Activated T-cell treated with anti-CD3 and anti-CD28 coated beads for 1 hour (primary cell): Measurements from ENCODE around the gene WRNIP1.
"Not testable (repeated sequence)": the region's sequence is repeated elsewhere in the genome, so short reads cannot be mapped to it uniquely, and the experiment has no call there.

Source experiments
- DNase-seq: peaks from one replicate; pipeline ENCODE4 v3.0.0-alpha.2; 2020; ENCODE audit warnings: low read depth

Gene WRNIP1

GRCh38 chr6:2784930-2785329 is 19.7 kb downstream of the WRNIP1 start:
- no peak for DNase-seq

DNA sequence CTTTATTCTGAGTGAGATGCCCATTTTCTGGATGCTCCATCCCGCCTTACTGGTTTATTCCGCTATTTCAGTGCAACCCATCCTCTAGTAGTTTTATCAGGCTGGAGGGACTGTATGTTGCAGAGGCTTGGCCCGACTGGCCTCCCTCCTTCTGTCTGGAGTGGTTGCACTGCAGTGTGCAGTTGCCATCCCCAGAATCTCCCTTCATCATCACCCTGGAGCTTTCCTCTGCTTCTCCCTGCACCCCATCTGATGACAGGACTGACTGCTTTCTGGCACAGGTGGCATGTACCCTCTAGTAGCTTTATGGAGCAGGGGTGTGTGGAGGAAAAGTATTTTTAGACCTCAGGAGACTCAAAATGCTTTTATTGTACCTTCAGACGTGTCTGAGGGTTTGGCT is 21.1 kb downstream of the WRNIP1 start:
- no peak for DNase-seq

GRCh38 chr6:2790588-2791449 is 25.6 kb downstream of the WRNIP1 start:
- peak; percentile 20 for DNase-seq

GRCh38 chr6:2791450-2791974 is 26.3 kb downstream of the WRNIP1 start:
- DNase-seq: no peak

DNA sequence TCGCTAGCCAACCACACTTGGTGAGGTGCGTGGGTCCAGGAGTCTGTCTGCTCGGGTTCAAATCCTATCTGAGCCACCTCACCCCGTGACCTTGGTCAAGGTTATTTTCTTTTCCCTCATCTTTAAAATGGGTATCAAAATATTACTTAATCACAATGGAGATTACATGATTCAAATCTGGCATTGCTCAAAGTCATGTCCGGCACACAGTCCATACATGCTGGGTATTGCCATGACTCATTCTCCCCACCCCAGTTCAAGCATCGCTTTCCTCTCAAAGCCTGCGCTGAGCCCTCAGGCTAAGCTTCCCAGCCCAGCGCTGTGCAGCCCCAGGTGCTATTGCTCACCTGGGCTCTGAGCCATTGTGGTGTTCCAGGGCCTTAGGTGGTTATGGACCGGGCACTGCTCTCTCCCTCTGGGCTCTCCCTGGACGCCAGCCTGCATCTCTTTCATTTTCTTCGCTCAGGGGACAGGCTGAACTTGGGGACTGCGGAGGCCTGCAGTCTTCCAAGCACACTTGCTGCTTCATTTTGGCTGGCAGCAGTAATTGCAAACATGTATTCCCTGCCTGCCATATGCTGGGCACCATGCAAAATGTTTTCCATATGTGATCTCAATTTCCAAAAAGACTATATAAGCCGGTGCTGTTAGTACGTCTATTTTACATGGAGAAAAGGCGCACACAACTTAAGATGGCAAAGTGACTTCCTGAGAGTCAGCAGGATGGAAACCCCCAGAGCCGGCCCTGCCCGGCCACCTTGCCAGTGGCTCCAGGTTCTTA is 27.3 kb downstream of the WRNIP1 start:
- no peak for DNase-seq

DNA sequence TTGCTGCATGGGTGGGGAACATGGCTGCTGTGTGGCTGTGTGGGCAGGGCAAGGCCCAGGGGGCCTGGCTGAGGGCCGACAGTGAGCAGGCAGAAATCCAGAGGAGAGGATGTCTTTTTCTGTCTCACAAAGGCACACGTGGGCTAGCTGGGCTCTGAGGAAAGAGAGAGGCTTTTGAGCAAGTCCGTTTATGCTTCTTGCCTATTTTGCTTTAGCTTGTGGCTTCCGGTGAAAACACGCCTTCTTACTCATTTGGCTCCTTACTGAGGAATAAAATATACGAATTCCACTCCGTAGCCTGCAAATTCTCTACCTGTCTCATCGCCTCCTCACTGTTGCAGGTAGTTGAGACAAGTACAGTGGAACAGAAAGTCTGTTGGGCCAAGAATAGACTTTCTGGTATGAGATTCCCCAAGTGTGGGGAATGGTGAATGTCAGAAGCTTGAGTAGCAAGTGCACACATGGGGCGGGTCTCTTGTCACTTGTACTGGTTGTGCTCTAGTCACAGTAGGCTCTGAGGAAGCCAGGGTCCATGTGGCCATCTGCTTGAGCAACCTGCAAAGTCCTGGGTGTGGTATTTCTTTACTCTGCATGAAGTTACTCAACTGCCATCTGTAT is 28.4 kb downstream of the WRNIP1 start:
- DNase-seq: no peak

GRCh38 chr6:2794171-2794730 is 29.1 kb downstream of the WRNIP1 start:
- no peak for DNase-seq

DNA sequence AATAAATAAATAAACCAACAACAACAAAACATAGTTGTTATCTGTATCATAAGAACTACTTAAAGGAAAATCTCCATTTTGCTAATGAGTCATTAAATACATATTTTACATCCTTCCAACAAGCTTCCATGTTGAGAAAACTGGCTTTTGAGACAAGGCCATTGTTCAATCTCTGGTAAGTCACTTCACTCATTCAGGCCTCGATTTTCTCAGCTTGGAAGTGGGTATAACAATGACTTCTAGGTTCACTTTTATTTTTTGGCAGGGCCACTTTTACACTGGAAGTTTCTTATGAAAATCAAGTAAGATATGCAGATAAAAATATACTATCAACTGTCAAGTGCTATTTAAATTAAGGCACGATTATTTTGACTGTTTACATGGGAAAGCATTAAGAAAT is 30.0 kb downstream of the WRNIP1 start:
- no peak for DNase-seq

GRCh38 chr6:2795956-2796355 is 30.8 kb downstream of the WRNIP1 start:
- DNase-seq: no peak

GRCh38 chr6:2796861-2797260 is 31.7 kb downstream of the WRNIP1 start:
- no peak for DNase-seq

DNA sequence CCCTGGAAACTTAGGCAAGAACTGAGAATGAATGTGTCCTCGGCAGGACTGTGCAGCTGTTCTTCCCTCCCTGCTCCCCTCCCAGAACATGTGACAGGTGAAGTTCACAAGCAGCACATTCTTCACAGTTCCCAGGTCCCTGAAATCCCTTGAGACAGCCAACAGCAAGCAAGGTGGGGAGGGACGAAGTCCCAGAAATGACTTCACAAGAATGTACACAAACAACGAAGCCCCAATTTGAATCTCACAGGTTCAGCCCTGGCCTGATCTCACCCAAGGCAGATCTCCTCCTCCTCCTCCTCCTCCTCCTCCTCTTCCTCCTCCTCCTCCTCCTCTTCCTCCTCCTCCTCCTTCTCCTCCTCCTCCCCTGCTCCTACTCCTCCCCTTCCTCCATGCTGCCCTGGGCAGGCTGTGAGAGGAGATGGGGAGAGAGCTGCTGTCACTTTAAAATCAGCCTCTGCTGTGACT is 32.4 kb downstream of the WRNIP1 start:
- DNase-seq: no peak

DNA sequence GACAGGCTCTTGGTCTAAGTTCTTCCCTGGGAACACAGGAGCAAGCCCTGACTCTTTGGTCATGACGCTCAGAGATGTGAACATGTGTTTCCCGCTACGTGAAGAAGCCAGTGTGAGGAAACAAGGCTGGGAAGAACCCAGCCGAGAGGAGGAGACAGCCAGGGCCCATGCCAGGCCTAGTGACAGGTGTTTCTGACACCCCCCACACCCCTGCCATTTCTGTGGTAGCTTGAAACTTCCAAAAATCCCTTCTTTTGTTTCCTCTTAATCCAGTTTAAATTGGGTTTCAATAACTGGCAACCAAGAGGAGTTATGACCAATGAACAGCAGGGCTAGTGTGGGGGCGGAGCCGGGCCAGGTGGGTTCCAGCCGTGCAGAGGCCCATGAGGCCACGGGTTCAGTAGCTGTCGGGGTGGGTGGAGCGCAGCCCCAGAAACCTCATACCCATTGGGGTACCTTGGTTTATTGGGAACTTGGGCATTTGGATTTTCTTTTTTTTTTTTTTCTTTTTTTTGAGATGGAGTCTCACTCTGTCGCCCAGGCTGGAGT is 33.5 kb downstream of the WRNIP1 start:
- no peak for DNase-seq

- DNase-seq: no peak
These were observed 34.8 kb downstream of the WRNIP1 start for GRCh38 chr6:2799936-2800527.

DNA sequence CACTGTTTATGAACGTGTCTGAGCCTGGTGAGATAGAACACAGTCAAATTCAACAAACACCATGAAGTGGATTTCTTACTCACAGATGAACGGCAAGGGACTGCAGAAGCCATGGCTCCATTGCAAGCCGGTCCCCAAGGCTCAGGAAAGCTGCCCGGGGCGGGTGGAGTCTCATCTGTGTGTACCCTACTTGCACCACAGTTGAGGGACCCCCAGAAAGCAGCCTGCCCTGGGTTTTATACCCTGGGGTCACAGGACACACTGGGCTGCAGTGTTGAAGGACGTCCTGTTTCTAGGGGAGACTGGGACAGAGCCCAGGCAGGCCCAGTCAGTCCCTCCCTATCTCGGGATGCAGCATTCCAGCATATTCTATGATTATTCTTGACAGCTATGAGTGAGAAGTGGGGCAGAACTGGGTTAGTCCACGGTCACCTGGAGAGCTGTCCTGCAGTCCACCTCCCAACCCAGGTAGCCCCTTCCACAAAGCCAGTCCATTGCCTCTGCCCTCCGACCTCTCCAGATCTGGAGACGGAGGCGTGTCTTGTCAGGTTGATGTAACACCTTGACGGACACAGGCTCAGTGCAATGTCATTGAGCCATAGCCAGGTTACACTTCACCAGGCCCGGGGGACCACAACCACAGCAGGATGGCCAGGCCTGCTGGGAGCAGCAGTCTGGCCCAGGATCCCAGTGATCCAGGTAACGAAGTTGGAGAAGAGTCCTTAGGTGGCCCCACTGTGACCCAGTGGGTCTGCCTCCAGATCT is 35.5 kb downstream of the WRNIP1 start:
- no peak for DNase-seq

DNA sequence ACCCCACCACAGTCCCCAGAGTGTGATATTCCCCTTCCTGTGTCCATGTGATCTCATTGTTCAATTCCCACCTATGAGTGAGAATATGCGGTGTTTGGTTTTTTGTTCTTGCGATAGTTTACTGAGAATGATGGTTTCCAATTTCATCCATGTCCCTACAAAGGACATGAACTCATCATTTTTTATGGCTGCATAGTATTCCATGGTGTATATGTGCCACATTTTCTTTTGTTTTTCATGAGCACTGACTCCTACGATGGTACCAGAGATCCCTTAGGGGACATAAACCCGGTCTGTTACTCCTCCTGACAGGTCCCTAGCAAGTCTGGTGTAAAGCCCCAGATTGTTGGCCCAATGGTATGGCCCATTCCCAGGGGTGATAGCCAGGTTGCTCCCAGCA is 36.5 kb downstream of the WRNIP1 start:
- not testable (repeated sequence) for DNase-seq

- no peak for DNase-seq
These were observed 37.4 kb downstream of the WRNIP1 start for GRCh38 chr6:2802521-2803060.

DNA sequence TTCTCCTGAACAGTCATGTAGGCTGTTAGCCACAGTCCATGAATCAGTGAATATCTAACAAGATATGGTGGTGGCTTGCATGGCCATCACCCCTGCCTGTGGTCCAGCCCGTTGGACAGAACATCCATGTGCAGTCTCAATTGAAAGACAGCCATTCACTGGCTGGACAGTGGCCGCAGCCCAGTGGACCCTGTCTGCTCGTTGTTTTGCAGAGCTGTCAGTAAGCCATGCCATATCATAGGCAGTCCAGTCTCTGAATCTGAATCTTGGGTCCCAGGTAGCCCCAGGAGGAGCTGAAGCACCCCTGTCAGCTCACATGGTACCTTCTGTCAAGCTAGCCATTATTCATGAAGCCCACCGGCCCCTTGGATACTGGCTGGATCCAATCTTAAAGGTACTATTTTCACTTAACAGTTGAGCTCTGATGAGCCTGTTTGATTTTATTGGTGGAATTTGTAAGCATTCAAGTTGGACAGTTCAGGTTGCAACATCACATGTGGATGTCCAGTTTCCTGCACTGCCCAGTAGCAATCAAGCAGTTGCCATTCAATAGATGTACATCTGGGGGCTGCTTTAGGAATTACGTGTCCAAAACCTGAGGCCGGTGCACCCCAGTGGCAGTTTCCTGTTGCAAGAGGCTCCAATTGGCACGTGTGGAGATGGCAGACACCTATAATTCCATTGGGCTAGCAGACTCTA is 38.7 kb downstream of the WRNIP1 start:
- no peak for DNase-seq

DNA sequence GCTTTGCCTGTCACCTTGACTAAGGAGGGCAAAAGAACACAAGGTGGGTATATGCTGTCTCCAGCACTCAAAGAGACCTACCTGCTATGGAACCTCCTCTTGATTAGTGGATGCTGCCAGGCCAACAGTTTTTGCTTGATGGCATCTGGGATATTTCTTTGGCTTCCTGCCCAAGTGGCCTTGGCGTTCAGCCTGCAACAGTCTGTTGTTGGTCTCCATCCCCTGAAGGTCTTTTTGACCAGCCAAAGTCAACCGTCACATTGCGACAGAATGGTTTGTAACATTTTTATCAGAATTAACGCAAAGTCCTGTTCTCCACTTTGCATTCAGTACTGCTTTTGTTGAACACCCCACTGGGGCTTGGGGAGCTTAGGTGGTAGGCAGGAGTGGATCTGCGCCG is 39.3 kb downstream of the WRNIP1 start:
- DNase-seq: no peak

DNA sequence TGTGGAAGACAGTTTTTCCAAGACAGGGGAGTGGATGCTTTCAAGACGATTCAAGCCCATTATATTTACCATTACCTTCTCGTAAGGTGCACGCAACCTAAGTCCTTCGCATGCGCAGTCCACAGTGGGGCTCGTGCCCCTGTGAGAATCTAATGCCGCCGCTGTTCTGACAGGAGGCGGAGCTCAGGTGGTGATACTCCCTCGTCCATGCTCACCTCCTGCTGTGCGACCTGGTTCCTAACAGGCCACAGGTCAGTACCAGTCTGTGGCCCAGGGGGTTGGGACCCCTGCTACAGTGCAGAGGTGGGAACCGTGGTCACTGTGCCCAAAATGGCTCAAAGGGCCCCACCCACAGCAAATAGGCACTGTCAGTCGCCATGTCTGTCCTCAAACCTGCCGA is 39.8 kb downstream of the WRNIP1 start:
- no peak for DNase-seq

- no peak for DNase-seq
These were observed 41.5 kb downstream of the WRNIP1 start for GRCh38 chr6:2806644-2807043.
